ENCODE results near the gene TM9SF2. TPM values are rescaled to one million over a fixed set of nuclear protein-coding genes. Genes with fewer than 3 reads are reported as not detected.

The TM9SF2 gene
- total RNA-seq, 2 experiments from 2014 or later: 48.0 to 48.1 TPM

DNA sequence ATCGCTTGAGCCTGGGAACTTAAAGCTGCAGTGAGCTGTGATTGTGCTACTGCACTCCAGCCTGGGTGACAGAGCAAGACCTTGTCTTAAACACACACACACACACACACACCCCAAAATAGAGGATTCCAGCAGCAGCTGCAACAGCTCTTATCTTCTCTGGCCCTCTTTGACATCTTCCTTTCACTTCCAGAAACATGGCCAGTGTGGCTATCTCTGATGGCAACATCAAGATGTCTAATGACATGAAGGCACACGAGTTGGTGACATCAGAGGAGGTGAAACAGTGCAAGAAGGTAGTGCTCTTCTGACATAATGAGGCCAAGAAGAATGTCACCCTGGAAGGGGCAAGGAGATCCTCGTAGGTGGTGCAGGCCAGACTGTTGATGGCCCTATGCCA is 81.2 kb downstream of the TM9SF2 start:
- no peaks in the 10 kb centered on the region for H3K4me1 Mint-ChIP-seq (ENCODE audit: low read depth)

DNA sequence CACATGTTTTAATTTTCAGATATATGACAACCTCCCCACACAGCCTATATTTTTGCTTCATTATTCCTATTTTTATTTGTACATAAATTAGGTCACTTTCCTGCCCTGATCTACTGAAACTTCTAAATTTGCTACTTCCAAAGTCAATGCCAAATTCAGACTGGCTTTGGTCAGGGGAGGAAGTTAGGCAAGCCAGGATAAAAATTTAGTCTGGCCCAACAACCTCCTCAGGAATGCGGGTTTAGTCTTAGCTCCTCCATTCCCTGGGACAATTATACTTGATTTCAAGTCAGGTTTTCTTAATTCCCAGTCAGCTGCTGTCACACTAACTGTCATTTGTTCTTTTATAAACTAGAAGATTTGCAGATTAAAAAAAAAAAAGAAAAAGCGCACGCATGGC is 84.3 kb downstream of the TM9SF2 start:
- POLR2A ChIA-PET: no interaction called here

More for the DNA sequence above, 81.2 kb downstream of the TM9SF2 start:
- H3K9me3 Mint-ChIP-seq: no peaks in the 10 kb centered on the region
- CTCF ChIA-PET: no interaction called here
- DNase-seq: no peak
- no peaks in the 10 kb centered on the region for H3K36me3 Mint-ChIP-seq (ENCODE audit: low read depth)
- no peak for ATAC-seq
- H3K4me3 Mint-ChIP-seq: no peak overlapping the region
- no peak for TF ChIP-seq CTCF (IDR thresholded peaks at IDR 0.05)
- H3K27ac Mint-ChIP-seq: no peak overlapping the region
- intact Hi-C loops (cut with micrococcal nuclease): no loop called here
- POLR2A ChIA-PET: no interaction called here
- no peaks in the 10 kb centered on the region for H3K27me3 Mint-ChIP-seq

DNA sequence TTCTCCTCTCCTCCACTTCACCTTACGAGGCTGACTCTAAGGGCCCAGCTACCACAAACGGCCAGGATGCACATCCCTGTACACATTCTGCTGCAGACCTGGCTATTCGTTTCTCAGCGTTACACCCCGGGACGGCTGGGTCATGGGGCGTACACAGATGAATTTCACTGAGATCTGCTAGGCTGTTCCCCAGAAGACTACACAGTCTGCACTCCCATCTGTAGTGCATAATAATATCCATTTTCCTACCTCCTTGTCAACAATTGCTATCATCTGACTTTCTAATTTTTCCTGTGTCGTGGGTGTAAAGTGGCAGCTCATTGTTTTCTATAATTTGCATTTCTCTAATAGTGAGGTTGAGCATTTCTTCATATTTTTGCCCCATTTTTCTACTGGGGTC is 85.7 kb downstream of the TM9SF2 start:
- POLR2A ChIA-PET: no interaction called here

More for the DNA sequence above, 84.3 kb downstream of the TM9SF2 start:
- DNase-seq (no peak), ATAC-seq (no peak)
- CTCF ChIA-PET: no interaction called here
- no peak for TF ChIP-seq CTCF (IDR thresholded peaks at IDR 0.05)
- Mint-ChIP-seq H3K27ac (no peak overlapping the region), H3K4me1 (ENCODE audit: low read depth) (no peaks in the 10 kb centered on the region), H3K36me3 (ENCODE audit: low read depth) (no peaks in the 10 kb centered on the region), H3K27me3 (no peaks in the 10 kb centered on the region), H3K4me3 (no peak overlapping the region), H3K9me3 (no peaks in the 10 kb centered on the region)
- intact Hi-C loops (cut with micrococcal nuclease): no loop called here

GRCh38 chr13:99587893-99588606 is 86.8 kb downstream of the TM9SF2 start:
- POLR2A ChIA-PET: interaction anchor here (0.9 kb wide), 1 partner anchor 12 kb away, joined by 3 read pairs; no protein-coding TSS in a partner anchor
- H3K9me3 Mint-ChIP-seq: no peaks in the 10 kb centered on the region
- no peak overlapping the region for H3K4me3 Mint-ChIP-seq
- no peak for ATAC-seq
- no peak for TF ChIP-seq CTCF (IDR thresholded peaks at IDR 0.05)
- intact Hi-C loops (cut with micrococcal nuclease): no loop called here
- no peak overlapping the region for H3K27ac Mint-ChIP-seq
- CTCF ChIA-PET: interaction anchor here (1.6 kb wide), 1 partner anchor 18 kb away, joined by 4 read pairs; the partner anchor contains the start of gene CLYBL
- H3K4me1 Mint-ChIP-seq (ENCODE audit: low read depth): peaks cover 3% of the 10 kb centered on the region
- H3K27me3 Mint-ChIP-seq: no peaks in the 10 kb centered on the region
- H3K36me3 Mint-ChIP-seq (ENCODE audit: low read depth): no peaks in the 10 kb centered on the region
- no peak for DNase-seq

More for the DNA sequence above, 85.7 kb downstream of the TM9SF2 start:
- no peaks in the 10 kb centered on the region for H3K36me3 Mint-ChIP-seq (ENCODE audit: low read depth)
- DNase-seq (no peak), ATAC-seq (no peak)
- no peaks in the 10 kb centered on the region for H3K9me3 Mint-ChIP-seq
- no peaks in the 10 kb centered on the region for H3K27me3 Mint-ChIP-seq
- CTCF ChIA-PET: interaction anchor here (1.6 kb wide), 1 partner anchor 19 kb away, joined by 4 read pairs; the partner anchor contains the start of gene CLYBL
- TF ChIP-seq CTCF (IDR thresholded peaks at IDR 0.05): no peak
- no peak overlapping the region for H3K27ac Mint-ChIP-seq
- intact Hi-C loops (cut with micrococcal nuclease): no loop called here
- no peak overlapping the region for H3K4me3 Mint-ChIP-seq
- peaks cover 3% of the 10 kb centered on the region for H3K4me1 Mint-ChIP-seq (ENCODE audit: low read depth)

DNA sequence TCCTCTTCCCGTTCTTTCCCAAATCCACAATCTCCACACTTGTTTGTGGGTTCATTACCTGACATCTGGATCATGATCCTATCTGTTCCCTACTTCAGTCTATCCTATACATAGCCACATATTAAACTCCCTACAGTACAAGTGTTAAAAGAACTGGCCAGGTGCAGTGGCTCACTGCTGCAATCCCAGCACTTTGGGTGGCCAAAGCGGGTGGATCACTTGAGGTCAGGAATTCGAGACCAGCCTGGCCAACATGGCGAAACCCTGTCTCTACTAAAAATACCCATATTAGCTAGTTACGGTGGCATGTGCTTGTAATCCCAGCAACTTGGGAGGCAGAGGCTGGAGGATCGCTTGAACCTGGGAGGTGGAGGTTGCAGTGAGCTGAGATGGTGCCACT is 88.3 kb downstream of the TM9SF2 start:
- H3K4me1 Mint-ChIP-seq (ENCODE audit: low read depth): peaks cover 3% of the 10 kb centered on the region
- DNase-seq (no peak), ATAC-seq (no peak)
- H3K4me3 Mint-ChIP-seq: no peak overlapping the region
- no peaks in the 10 kb centered on the region for H3K36me3 Mint-ChIP-seq (ENCODE audit: low read depth)
- intact Hi-C loops (cut with micrococcal nuclease): no loop called here
- no peak overlapping the region for H3K27ac Mint-ChIP-seq
- CTCF ChIA-PET: no interaction called here
- H3K27me3 Mint-ChIP-seq: no peaks in the 10 kb centered on the region
- POLR2A ChIA-PET: no interaction called here
- no peaks in the 10 kb centered on the region for H3K9me3 Mint-ChIP-seq
- no peak for TF ChIP-seq CTCF (IDR thresholded peaks at IDR 0.05)

Data from activated CD8-positive, alpha-beta T cell treated with anti-CD3 and anti-CD28 coated beads for 36 hours (primary cell).